NCI-H82 treated with DMSO at 0.1 percent for 48 hours (cell line): ENCODE results near the gene KCTD4.
"Not testable (repeated sequence)": the region's sequence is repeated elsewhere in the genome, so short reads cannot be mapped to it uniquely, and the experiment has no call there.

Source experiments
- DNase-seq: peaks from one replicate; lab custom pipeline; 2025; ENCODE audit not compliant: unreplicated experiment; lab: John Stamatoyannopoulos, UW

KCTD4 gene

GRCh38 chr13:45216193-45216592 is 15.3 kb upstream of the KCTD4 start:
- no peak for DNase-seq

DNA sequence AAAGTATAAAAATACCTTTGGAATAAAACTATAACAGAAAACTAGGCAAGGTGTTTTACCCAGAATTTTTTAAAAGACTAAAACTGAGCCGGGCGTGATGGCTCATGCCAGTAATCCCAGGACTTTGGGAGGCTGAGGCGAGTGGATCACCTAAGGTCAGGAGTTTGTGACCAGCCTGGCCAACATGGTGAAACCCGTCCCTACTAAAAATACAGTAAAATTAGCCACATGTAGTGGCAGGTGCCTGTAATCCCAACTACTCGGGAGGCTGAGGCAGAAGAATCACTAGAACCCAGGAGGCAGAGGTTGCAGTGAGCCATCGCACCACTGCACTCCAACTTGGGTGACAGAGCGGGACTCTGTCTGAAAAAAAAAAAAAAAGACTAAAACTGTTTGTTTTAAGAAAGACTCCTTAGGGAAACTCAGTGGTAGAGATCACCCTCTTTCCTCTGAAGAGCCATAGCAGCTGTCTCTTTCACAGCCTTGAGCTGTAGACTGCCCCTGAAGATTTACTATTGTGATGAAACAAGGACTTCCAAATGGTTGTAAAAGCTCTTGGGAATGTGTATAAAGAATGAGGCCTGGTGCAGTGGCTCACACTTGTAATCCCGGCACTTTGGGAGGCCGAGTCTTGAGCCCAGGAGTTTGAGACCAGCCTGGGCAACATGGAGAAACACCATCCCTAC is 14.7 kb upstream of the KCTD4 start:
- DNase-seq: no peak

GRCh38 chr13:45209229-45209628 is 8.4 kb upstream of the KCTD4 start:
- no peak for DNase-seq

DNA sequence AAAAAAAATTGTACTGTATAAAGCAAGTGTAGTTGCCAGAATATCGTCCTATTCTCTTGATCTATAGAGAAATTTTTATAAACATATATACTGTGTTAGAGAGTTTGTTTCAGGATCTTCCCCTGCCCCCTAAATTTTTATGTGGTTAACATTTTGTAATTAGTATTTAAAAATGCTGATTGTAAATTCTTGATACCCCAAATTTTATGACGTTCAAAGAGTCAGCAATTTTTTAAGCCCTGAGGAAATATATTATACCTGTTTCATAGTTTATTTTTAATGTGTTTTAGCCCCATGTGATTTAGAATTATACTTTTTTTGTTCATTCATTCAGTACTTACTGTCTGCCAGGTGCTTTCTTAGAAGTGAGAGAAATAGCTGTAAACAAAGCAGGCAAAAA is 7.3 kb upstream of the KCTD4 start:
- no peak for DNase-seq

DNA sequence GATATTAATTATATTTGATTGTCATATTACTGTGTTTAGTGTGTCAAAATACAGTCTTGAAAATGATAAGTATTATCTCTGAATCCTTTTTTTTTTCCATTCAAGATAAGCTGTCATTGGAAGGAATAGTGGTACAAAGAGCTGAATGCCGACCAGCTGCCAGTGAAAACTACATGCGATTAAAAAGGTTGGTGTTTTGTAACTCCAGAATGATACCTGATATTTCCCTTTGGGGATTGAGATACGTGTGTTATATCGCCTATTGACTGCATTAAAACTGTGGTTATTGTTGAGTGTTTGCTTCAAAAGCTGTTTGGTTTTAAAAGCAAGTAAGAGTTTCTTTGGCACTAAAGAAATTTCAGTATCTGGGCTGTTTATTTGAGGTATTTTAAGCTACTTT is 6.5 kb upstream of the KCTD4 start:
- DNase-seq: peak; percentile 62

DNA sequence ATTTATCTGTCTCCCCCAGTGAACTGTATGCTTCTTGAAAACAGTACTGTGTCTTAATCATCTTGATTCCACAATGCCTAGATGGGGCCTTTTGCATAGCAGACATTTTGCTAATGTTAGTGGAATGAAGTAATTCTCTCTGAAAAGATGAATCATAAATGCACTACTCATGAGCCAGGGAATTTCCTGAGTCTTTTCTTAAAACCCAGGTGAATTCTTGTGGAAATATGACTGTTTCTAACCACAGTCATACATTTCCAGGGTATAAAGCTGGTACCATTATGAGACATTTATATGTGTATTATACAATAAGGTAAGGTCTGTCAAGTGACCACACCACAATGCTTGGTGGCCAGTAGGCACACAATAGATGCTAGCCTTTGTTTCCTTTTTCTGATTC is 5.5 kb upstream of the KCTD4 start:
- no peak for DNase-seq

- DNase-seq: no peak
These were observed 4.3 kb upstream of the KCTD4 start for GRCh38 chr13:45205124-45205523.

GRCh38 chr13:45199711-45200110 is 1.1 kb downstream of the KCTD4 start:
- no peak for DNase-seq

DNA sequence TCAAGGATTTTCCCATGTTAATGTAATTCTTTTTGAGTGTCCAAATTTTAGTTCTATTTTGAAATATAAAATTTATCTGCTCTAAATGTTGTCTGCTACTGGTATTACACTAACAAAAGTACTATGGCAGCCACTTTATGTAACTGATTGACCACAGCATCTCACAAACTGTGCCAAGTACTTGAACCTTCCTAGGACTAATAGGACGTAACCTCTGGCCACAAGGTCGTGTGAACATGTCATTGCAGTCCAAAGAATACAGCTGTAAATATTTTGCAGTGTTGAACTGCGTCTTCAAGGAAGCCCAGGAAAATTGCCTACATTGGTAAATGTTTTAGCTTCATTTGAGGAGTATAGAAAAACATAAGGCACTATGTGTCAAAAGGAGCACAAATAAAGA is 1.9 kb downstream of the KCTD4 start:
- DNase-seq: no peak

GRCh38 chr13:45198041-45198440 is 2.8 kb downstream of the KCTD4 start:
- no peak for DNase-seq

DNA sequence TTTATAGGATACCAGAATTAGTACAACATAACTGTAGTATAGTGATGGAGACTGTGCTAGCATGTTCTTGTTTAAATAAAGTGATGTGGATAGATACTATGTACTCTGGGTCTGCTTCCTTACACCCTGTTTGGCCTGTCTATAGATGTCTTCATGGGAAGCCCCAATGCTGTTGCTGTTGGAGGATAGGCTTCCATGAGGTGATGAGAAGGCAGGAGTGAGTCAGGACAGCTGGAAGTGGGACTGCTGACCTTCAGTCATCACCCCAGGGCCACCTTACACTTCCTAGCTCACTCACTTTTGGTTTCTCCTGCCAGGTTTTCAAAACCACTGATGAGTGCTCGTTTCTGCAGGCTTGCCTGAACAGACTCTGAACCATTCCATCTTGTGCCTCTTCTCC is 4.2 kb downstream of the KCTD4 start:
- DNase-seq: no peak

GRCh38 chr13:45196096-45196495 is 4.7 kb downstream of the KCTD4 start:
- DNase-seq: no peak

DNA sequence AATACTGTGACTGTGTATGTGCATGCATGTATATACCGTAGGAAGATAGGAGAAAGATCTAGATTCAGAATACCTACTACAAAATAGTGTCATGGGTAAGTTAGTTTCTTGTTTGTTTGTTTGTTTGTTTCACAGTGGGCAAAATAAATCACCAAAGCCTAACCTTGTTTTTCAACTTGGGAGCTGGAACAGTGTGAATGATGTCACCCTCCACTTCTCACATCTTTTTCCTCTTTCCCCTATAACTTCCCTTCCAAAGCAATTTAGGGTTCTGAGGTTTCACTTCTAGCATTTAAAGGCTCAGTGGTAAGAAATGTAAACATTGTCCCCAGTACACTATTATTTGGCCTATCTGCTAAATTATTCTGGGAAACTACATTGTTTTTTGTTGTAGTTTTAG is 5.4 kb downstream of the KCTD4 start:
- DNase-seq: no peak

DNA sequence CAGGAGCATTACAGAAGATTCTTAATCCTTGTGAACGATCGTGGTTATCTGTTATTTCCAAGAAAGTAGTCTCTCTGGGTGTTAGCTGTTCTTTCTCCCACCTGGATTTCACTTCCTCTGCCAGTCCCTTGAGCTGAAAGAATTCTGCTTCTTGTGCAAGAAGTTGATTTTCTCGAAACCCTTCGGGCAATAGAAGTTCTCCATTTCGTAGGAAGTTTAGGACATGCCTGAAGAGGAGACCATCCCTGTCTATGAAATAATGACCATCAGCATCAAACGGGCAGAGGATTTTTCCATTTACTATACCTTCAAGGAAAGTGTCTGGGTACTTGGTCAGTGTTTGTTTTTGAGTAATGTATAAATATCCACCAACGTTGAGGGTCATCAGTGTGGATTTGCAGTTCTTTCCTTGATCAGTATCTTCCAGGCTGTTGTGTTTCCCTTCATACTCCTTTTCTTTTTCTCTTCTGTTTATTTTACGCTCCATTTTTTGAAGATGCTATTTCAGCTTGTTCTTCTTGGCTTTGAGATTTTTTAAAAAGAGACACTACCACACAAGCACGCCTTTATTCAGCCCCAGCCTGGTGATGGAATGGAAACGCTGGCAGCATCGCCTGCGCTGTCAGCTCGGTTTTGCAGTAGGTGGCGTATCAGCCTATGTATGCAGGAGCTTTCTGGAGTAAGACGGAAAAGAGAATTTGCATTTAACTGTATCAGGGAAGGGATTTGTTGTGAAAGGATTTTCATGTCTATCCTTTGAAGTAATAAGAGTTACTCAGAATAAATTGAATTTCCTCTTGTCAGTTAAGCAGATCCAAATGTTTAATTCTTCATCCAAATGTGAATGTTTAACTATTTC is 6.5 kb downstream of the KCTD4 start:
- DNase-seq: no peak

DNA sequence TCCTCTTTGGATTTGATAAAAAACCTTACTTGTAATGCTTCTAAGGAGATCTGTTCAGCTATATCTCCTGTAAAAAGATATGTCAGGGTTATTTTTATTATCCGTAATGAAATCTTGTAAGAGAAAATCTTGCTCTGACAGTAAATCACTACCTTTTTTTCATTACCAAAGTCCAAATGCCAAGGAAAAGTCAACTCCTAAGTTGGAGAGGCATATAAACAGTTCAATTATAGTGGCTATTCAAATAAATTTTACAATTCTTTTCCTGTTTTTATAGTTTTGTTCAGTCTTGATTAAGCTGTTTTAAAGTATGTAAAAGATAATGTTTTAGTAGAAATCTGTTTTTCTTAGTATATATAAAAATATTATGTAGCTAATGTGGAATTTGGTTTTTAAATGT is 9.0 kb downstream of the KCTD4 start:
- DNase-seq: no peak

GRCh38 chr13:45189511-45189910 is 11.3 kb downstream of the KCTD4 start:
- not testable (repeated sequence) for DNase-seq

GRCh38 chr13:45189077-45189476 is 11.8 kb downstream of the KCTD4 start:
- DNase-seq: not testable (repeated sequence)

- no peak for DNase-seq
These were observed 15.6 kb downstream of the KCTD4 start for GRCh38 chr13:45185286-45185685.

DNA sequence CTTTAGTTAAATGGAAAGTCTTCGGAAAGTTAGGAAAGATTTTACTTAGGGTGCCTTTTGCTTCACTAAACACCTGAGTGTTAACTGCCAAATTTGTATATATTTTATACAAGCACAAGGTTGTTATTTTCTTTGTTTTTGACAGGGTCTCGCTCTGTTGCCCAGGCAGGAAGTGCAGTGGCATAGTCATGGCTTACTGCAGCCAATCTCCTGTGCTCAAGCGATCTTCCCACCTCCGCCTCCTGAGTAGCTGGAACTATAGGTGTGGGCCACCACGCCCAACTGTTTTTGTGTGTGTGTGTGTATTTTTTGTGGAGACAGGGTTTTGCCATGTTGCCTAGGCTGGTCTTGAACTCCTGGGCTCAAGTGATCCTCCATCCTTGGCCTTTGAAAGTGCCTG is 16.2 kb downstream of the KCTD4 start:
- DNase-seq: no peak

GRCh38 chr13:45180713-45181601 is 19.9 kb downstream of the KCTD4 start:
- DNase-seq: no peak

GRCh38 chr13:45180303-45180702 is 20.5 kb downstream of the KCTD4 start:
- no peak for DNase-seq

DNA sequence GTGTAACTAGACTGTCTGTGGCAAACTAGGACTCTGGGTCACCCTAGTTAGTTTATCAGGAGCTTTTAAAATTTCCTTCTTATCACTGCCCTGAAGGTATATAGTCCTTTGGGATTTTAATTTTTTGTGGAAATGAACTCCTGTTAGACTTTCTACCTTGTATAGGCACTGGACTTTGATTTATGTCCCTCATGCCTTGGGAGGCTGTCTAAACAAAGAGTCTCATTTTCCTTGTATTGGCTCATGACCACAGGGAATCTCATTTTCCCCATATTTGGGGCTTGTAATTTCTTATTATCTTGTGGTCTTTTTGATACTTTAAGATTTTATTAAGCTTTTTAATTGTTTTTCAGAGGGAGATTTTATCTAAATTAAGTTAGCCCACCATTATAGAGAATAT is 21.4 kb downstream of the KCTD4 start:
- no peak for DNase-seq
